ENCODE results near the gene NPTXR.

NPTXR gene

GRCh38 chr22:38799265-38800002 lies 44.4 kb downstream of the NPTXR start:
- in situ Hi-C loops (cut with HindIII; ENCODE audit: low sequenced_read_pairs): no loop called here
- TF ChIP-seq, protein P1, sequence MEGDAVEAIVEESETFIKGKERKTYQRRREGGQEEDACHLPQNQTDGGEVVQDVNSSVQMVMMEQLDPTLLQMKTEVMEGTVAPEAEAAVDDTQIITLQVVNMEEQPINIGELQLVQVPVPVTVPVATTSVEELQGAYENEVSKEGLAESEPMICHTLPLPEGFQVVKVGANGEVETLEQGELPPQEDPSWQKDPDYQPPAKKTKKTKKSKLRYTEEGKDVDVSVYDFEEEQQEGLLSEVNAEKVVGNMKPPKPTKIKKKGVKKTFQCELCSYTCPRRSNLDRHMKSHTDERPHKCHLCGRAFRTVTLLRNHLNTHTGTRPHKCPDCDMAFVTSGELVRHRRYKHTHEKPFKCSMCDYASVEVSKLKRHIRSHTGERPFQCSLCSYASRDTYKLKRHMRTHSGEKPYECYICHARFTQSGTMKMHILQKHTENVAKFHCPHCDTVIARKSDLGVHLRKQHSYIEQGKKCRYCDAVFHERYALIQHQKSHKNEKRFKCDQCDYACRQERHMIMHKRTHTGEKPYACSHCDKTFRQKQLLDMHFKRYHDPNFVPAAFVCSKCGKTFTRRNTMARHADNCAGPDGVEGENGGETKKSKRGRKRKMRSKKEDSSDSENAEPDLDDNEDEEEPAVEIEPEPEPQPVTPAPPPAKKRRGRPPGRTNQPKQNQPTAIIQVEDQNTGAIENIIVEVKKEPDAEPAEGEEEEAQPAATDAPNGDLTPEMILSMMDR (IDR thresholded peaks at IDR 0.05; ENCODE audit: low read depth, low read length): no peak
- H3K4me3 ChIP-seq (ENCODE audit: low read depth, low read length): no peak overlapping the region
- no peak for DNase-seq (ENCODE audit: low read depth, low spot score)

- TF ChIP-seq, protein P1 (IDR thresholded peaks at IDR 0.05; ENCODE audit: low read depth, low read length): no peak
- in situ Hi-C loops (cut with HindIII; ENCODE audit: low sequenced_read_pairs): no loop called here
- H3K4me3 ChIP-seq (ENCODE audit: low read depth, low read length): no peak overlapping the region
- DNase-seq (ENCODE audit: low read depth, low spot score): no peak
Measured at GRCh38 chr22:38798496-38798895, 45.3 kb downstream of the NPTXR start.

DNA sequence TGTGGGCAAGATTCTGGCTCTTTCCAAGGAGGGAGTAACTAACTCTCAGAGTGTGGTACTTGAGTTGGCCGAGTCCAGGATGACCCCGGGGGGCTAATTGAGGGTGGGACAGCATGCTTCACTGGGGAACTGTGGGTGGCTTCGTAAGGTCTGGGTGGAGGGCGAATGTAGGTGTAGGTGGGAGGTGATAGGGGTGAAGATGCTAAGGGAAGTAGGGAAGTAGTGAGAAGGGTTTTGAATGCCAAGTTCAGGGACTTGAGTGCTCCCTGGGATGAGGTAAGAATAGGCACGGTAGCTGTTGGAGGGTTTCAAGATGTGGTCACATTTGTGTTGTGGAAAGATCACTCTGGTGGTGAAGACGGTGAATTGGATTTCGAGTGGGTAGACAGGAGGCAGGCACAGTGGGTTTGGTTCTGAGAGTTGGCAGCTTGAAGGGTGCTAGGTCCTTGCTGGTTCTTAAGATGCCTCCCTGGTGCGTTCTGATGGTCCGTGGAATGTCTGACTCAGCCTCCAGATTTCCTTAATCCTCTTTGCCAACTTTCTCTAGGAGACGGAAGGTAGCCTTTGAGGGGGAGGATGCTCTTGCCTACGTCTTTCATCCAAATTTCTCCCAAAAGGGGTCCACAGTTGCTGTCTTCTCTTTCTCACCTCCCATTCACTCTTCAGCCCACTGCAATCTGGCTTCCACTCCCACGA lies 47.4 kb downstream of the NPTXR start:
- in situ Hi-C loops (cut with HindIII; ENCODE audit: low sequenced_read_pairs): no loop called here
- DNase-seq (ENCODE audit: low read depth, low spot score): no peak
- TF ChIP-seq, protein P1 (IDR thresholded peaks at IDR 0.05; ENCODE audit: low read depth, low read length): no peak
- no peak overlapping the region for H3K4me3 ChIP-seq (ENCODE audit: low read depth, low read length)

GRCh38 chr22:38795569-38795968 lies 48.3 kb downstream of the NPTXR start:
- no peak overlapping the region for H3K4me3 ChIP-seq (ENCODE audit: low read depth, low read length)
- in situ Hi-C loops (cut with HindIII; ENCODE audit: low sequenced_read_pairs): no loop called here

DNA sequence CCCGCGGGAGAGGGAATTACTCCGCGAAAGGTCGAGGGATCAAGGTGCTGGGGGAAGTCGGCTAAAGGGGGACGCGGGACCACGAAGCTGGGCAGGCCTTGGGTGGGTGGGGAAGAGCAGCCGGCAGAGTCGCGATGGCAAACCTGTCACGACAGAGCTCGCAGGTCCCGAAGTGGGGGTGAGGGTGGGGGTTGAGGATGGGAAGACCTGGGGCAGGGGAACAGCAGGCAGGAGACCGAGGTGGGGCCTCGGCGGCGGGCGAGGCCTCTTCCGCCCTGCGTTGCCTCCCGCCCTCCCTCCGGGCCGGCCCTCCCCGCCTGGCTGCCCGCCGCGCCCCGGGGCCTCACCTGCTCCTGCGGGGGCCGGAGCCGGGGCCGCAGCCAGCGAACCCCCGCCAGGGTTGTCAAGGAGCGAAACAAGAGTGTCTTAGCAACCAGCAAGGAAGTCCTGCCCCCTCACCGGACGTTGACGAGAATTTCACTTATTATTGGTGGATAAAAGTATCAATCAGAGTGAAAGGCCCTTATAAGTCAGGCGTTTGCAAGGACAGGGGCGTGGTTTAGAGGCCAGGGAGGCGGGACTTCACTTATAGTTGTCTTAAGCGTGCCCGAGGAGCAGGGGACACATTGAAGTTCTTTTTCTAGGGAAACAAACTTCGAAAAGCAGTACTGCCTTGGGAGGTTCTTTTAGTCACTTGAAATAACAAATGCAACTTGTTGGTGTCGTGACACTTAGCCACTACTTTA lies 49.9 kb downstream of the NPTXR start, which contains the start of gene DNAL4:
Gene DNAL4, minus strand, starts transcription at position 423 of the 746 bp plus-strand sequence. CDS start 11,412 bp downstream, outside the sequence.
- in situ Hi-C loops (cut with HindIII; ENCODE audit: low sequenced_read_pairs): no loop called here
- DNase-seq (ENCODE audit: low read depth, low spot score): peak; percentile 99

More at GRCh38 chr22:38795569-38795968, 48.3 kb downstream of the NPTXR start:
- TF ChIP-seq, protein P1 (IDR thresholded peaks at IDR 0.05; ENCODE audit: low read depth, low read length): no peak
- DNase-seq (ENCODE audit: low read depth, low spot score): no peak

GRCh38 chr22:38793317-38793716 lies 50.5 kb downstream of the NPTXR start:
- peak overlapping the region; percentile 77 for H3K4me3 ChIP-seq (ENCODE audit: low read depth, low read length)
- in situ Hi-C loops (cut with HindIII; ENCODE audit: low sequenced_read_pairs): no loop called here
- DNase-seq (ENCODE audit: low read depth, low spot score): no peak
- TF ChIP-seq, protein P1 (IDR thresholded peaks at IDR 0.05; ENCODE audit: low read depth, low read length): no peak

More for the DNA sequence above, 49.9 kb downstream of the NPTXR start, which contains the start of gene DNAL4:
- TF ChIP-seq, protein P1 (IDR thresholded peaks at IDR 0.05; ENCODE audit: low read depth, low read length): no peak
- H3K4me3 ChIP-seq (ENCODE audit: low read depth, low read length): peak within 1 kb of the TSS; percentile 77

Measured in astrocyte of the spinal cord (primary cell).